OCI-LY7 (cell line): ENCODE measurements around the gene ZBTB8OS. TPM values are rescaled to one million over a fixed set of nuclear protein-coding genes. Genes with fewer than 3 reads are reported as not detected.

Experiments
- BruUV-seq: library from RNA; stranded (reverse); fragments of 400-500 nt; replicated peaks from 2 replicates; lab custom pipeline; 2021; lab: Mats Ljungman, UMichigan
- CTCF ChIA-PET: fragments of 300-600 bp; sonication (Branson Sonifier 250); formaldehyde crosslinking; loops from one replicate; lab custom pipeline; 2022; ENCODE audit warnings: antibody characterized with exemption; ENCODE audit not compliant: unreplicated experiment; lab: Charles Lee
- POLR2A ChIA-PET: fragments of 300-600 bp; sonication (Branson Sonifier 250); formaldehyde crosslinking; loops from one replicate; lab custom pipeline; 2022; ENCODE audit warnings: antibody characterized with exemption; lab: Charles Lee
- DNase-seq: peaks from one replicate; pipeline ENCODE4 v3.0.0-alpha.2; 2015; ENCODE audit warnings: low spot score
- H2AFZ ChIP-seq: fragments of 200-600 bp; sonication (generic), shearing (Covaris generic); 2 replicates; pipeline ENCODE4 v1.6.1; 2014; ENCODE audit warnings: mild to moderate bottlenecking, antibody characterized with exemption, low read length, moderate library complexity
- H3K27ac ChIP-seq: fragments of 200-600 bp; sonication (generic); 2 replicates; pipeline ENCODE4 v1.5.1; 2014; ENCODE audit warnings: mixed run types, low read depth, mild to moderate bottlenecking, moderate library complexity, low read length, inconsistent platforms; ENCODE audit not compliant: poor library complexity, severe bottlenecking
- H3K36me3 ChIP-seq: fragments of 200-600 bp; sonication (generic); 2 replicates; pipeline ENCODE4 v1.6.1; 2014; ENCODE audit warnings: mild to moderate bottlenecking, antibody characterized with exemption, low read length, moderate library complexity, mixed read lengths; ENCODE audit not compliant: insufficient read depth
- H3K4me1 ChIP-seq: fragments of 200-600 bp; sonication (generic); 2 replicates; pipeline ENCODE4 v1.5.1; 2014; ENCODE audit warnings: mild to moderate bottlenecking, low read length; ENCODE audit not compliant: insufficient read depth, poor library complexity, severe bottlenecking
- H3K4me2 ChIP-seq: fragments of 200-600 bp; sonication (generic); 2 replicates; pipeline ENCODE4 v1.6.1; 2014; ENCODE audit warnings: mild to moderate bottlenecking, low read length
- H3K4me3 ChIP-seq: fragments of 200-600 bp; sonication (generic); 2 replicates; pipeline ENCODE4 v1.5.1; 2014; ENCODE audit warnings: mild to moderate bottlenecking, low read depth, low read length; ENCODE audit not compliant: poor library complexity, severe bottlenecking
- H3K79me2 ChIP-seq: fragments of 200-600 bp; sonication (generic); 2 replicates; pipeline ENCODE4 v1.6.1; 2016; ENCODE audit warnings: low read depth, mild to moderate bottlenecking, low read length, moderate library complexity, mixed read lengths; ENCODE audit not compliant: insufficient read depth
- H3K9me2 ChIP-seq: fragments of 200-600 bp; sonication (generic); 2 replicates; pipeline ENCODE4 v1.6.1; 2016; ENCODE audit warnings: mild to moderate bottlenecking, low read length, mixed read lengths; ENCODE audit not compliant: insufficient read depth
- H3K9me3 ChIP-seq: fragments of 200-600 bp; sonication (generic); 2 replicates; pipeline ENCODE4 v1.6.1; 2014; ENCODE audit warnings: mild to moderate bottlenecking, mixed run types, low read length, mixed read lengths
- H4K20me1 ChIP-seq: fragments of 200-600 bp; sonication (generic); 2 replicates; pipeline ENCODE4 v1.6.1; 2014; ENCODE audit warnings: mild to moderate bottlenecking, antibody characterized with exemption, low read length, moderate library complexity, mixed read lengths; ENCODE audit not compliant: insufficient read depth
- EZH2phosphoT487 ChIP-seq: fragments of 200-600 bp; sonication (generic); IDR thresholded peaks from 2 replicates; pipeline ENCODE4 v1.6.1; 2018; ENCODE audit warnings: low read depth, borderline replicate concordance, mild to moderate bottlenecking, mixed run types, antibody characterized with exemption, low read length, moderate library complexity, mixed read lengths
- intact Hi-C: fragments of 100-400 bp; cut with micrococcal nuclease; formaldehyde crosslinking; loops from one replicate; pipeline ENCODE4 v1.10.0; 2022; ENCODE audit not compliant: unreplicated experiment
- total RNA-seq, 2 experiments: library from RNA; depleted of rRNA in 1 of 2; stranded (reverse); fragments of >200 nt in 1 of 2; shearing (Covaris generic) in 1 of 2; gene quantifications; 2 replicates each; pipeline ENCODE4 v1.2.3, GENCODE V29; 2014 to 2022
- TF ChIP-seq, protein P1 (sequence below): fragments of 200-600 bp; sonication (generic); conservative IDR thresholded peaks from 2 replicates; pipeline ENCODE4 v1.5.1; 2014; ENCODE audit warnings: mild to moderate bottlenecking, antibody characterized with exemption, low read length, moderate library complexity, mixed read lengths

Gene ZBTB8OS
- total RNA-seq, 2 experiments from 2014 or later = 57.5 to 119 TPM

DNA sequence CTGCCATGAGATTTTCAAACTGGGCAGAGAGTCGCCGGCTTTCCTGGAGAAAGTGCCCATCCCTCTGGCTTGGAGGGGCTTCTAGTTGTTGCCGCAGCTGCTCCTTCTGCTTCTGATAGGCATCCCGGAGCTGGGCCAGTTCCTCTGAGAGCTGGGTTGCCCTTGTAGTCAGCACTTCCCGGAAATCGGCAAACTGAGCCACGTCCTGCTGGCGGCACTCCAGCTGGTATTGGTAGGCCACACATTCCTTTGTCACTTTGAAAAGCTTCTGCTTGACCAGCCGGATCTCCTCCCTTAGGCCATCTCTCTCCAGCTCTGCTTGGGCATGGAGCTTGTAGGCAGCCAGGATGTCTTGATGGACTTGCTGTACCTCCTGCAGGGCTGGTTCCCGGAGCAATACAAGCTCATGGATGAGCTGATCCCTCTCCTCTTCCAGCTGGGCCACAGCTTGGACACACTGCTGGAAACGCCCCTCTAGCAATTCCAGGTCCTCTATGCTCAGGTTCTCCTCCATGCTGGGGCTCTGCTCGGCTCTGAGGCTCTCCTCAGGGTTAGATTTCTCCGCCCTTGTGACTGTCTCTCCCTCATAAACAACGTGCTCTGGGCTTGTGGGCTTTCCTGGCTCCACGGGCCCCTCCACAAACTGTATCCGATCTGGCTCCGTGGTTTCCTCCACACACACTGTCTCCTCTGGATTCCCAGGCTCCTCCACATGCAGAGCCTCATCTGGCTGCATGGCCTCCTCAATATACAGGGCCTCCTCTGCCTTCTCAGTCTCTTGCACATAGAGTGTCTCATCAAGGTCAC is 45.0 kb upstream of the ZBTB8OS start:
- Histone ChIP-seq H3K9me2 (no peaks in the 10 kb centered on the region), H3K36me3 (no peaks in the 10 kb centered on the region), H3K9me3 (no peaks in the 10 kb centered on the region), H2AFZ (no peak overlapping the region), H3K27ac (no peak overlapping the region), H3K4me1 (no peaks in the 10 kb centered on the region), H4K20me1 (no peaks in the 10 kb centered on the region), H3K79me2 (no peaks in the 10 kb centered on the region), H3K4me3 (no peak overlapping the region), H3K4me2 (no peak overlapping the region)
- CTCF ChIA-PET = no interaction called here
- no peak for DNase-seq
- POLR2A ChIA-PET = interaction anchor here (0.5 to 0.6 kb wide), 2 partner anchors 35 to 118 kb away, joined by 3 to 5 read pairs; no protein-coding TSS in a partner anchor
- TF ChIP-seq, protein P1, sequence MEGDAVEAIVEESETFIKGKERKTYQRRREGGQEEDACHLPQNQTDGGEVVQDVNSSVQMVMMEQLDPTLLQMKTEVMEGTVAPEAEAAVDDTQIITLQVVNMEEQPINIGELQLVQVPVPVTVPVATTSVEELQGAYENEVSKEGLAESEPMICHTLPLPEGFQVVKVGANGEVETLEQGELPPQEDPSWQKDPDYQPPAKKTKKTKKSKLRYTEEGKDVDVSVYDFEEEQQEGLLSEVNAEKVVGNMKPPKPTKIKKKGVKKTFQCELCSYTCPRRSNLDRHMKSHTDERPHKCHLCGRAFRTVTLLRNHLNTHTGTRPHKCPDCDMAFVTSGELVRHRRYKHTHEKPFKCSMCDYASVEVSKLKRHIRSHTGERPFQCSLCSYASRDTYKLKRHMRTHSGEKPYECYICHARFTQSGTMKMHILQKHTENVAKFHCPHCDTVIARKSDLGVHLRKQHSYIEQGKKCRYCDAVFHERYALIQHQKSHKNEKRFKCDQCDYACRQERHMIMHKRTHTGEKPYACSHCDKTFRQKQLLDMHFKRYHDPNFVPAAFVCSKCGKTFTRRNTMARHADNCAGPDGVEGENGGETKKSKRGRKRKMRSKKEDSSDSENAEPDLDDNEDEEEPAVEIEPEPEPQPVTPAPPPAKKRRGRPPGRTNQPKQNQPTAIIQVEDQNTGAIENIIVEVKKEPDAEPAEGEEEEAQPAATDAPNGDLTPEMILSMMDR = no peak
- no peak for TF ChIP-seq EZH2phosphoT487
- no TSS peak for BruUV-seq
- intact Hi-C loops = loop anchor here (5.0 kb wide), 1 partner anchor 173 kb away; no protein-coding TSS in a partner anchor

GRCh38 chr1:32693455-32694174 is 43.3 kb upstream of the ZBTB8OS start:
- POLR2A ChIA-PET = interaction anchor here (1.2 kb wide), 1 partner anchor 225 kb away, joined by 3 read pairs; no protein-coding TSS in a partner anchor
- intact Hi-C loops = no loop called here
- no peaks in the 10 kb centered on the region for H3K79me2 ChIP-seq
- no TSS peak for BruUV-seq
- no peak for DNase-seq
- no peaks in the 10 kb centered on the region for H3K9me2 ChIP-seq
- TF ChIP-seq, protein P1 = no peak
- TF ChIP-seq EZH2phosphoT487 = no peak
- no peaks in the 10 kb centered on the region for H3K9me3 ChIP-seq
- H3K4me3 ChIP-seq = no peak overlapping the region
- H3K27ac ChIP-seq = no peak overlapping the region
- no peaks in the 10 kb centered on the region for H3K36me3 ChIP-seq
- no peaks in the 10 kb centered on the region for H4K20me1 ChIP-seq
- no peak overlapping the region for H3K4me2 ChIP-seq
- no peaks in the 10 kb centered on the region for H3K4me1 ChIP-seq
- CTCF ChIA-PET = no interaction called here
- H2AFZ ChIP-seq = no peak overlapping the region
